Stimulated activated CD4-positive, alpha-beta T cell treated with anti-CD3 and anti-CD28 coated beads, TNF-alpha, amount 100 ng/mL, for 4 hours (primary cell): ENCODE results near the gene TMEM126A.

ENCODE experiments used
- DNase-seq, 3 experiments: peaks; one replicate each; pipeline ENCODE4 v3.0.0-alpha.2; 2020; ENCODE audit warnings: low read depth in 3 of 3

Gene TMEM126A

GRCh38 chr11:85695546-85695945, 47.8 kb downstream of the TMEM126A start:
- no peak for DNase-seq

GRCh38 chr11:85697747-85698146, 50.0 kb downstream of the TMEM126A start:
- no peak for DNase-seq

GRCh38 chr11:85698195-85698594, 50.4 kb downstream of the TMEM126A start:
- no peak for DNase-seq

GRCh38 chr11:85699957-85700741, 52.4 kb downstream of the TMEM126A start:
- DNase-seq, result no peak

DNA sequence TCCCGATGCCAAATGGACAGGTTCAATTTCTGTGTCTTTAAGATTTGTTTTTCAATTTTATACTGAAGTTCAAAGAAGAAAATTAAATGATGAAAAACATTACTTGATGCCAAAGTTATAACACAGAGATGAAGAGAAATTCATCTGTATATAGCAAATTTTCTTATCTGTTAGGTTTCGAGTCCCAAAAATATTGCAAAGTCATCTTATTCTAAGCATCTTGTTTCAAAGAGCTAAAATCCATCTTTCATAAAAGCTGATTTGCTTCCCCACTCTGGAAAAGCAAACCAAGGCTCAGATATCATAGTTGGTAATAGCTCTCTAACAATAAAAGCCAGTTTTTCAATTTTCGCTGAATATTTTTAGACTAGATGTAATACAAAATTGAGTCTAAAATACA, 57.2 kb downstream of the TMEM126A start:
- no peak for DNase-seq

DNA sequence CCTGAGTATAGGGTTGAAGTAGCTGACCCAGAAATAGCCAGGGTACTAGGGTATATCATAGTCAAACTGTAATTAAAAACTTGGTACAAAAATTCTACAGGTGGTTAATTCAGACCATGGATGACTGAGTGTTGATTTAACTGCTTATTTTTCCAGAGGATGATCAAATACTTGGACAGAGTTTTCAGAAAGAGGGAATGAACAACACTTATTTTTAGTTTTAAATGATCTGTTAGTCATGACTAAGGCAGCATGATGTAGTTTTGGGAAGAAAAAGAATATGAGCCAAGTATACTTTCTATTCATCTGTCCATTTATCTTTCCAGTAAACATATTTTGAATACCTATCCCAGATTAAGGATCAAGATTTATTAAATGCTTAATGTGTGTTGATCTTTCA, 58.0 kb downstream of the TMEM126A start:
- DNase-seq, result no peak
